Epithelial cell of prostate (primary cell): ENCODE measurements around the gene ABCA7.
A peak's percentile ranks its signal among the peaks of the same experiment; 100 is the strongest.
"Not testable (repeated sequence)": the region's sequence is repeated elsewhere in the genome, so short reads cannot be mapped to it uniquely, and the experiment has no call there.

Experiments
- DNase-seq: peaks from one replicate; pipeline ENCODE4 v3.0.0-alpha.2; 2011; ENCODE audit warnings: low read depth, low spot score
- H3K27ac ChIP-seq: fragments of 450-650 bp; 2 replicates; pipeline ENCODE4 v1.5.1; 2017; ENCODE audit warnings: mild to moderate bottlenecking

Gene ABCA7

GRCh38 chr19:1015061-1015781, 24.7 kb upstream of the ABCA7 start:
- H3K27ac ChIP-seq: no peak overlapping the region
- DNase-seq: no peak

GRCh38 chr19:1015782-1016646, 23.9 kb upstream of the ABCA7 start:
- DNase-seq: no peak
- H3K27ac ChIP-seq: peak overlapping the region; percentile 81

- H3K27ac ChIP-seq: peak overlapping the region; percentile 81
- DNase-seq: no peak
Measured at GRCh38 chr19:1016647-1017114, 23.2 kb upstream of the ABCA7 start.

GRCh38 chr19:1017115-1017905, 22.6 kb upstream of the ABCA7 start:
- peak overlapping the region; percentile 81 for H3K27ac ChIP-seq
- no peak for DNase-seq

GRCh38 chr19:1017906-1018305, 22.0 kb upstream of the ABCA7 start:
- H3K27ac ChIP-seq: peak overlapping the region; percentile 81
- DNase-seq: no peak

GRCh38 chr19:1018393-1018792, 21.5 kb upstream of the ABCA7 start:
- peak overlapping the region; percentile 81 for H3K27ac ChIP-seq
- DNase-seq: no peak

GRCh38 chr19:1018932-1019615, 20.8 kb upstream of the ABCA7 start:
- H3K27ac ChIP-seq: peak overlapping the region; percentile 81
- no peak for DNase-seq

- no peak for DNase-seq
- H3K27ac ChIP-seq: peak overlapping the region; percentile 70
Measured at GRCh38 chr19:1019616-1019961, 20.3 kb upstream of the ABCA7 start.

- no peak for DNase-seq
- H3K27ac ChIP-seq: peak overlapping the region; percentile 70
Measured at GRCh38 chr19:1019980-1020867, 19.7 kb upstream of the ABCA7 start.

- H3K27ac ChIP-seq: peak within 1 kb of the TSS; percentile 70
- DNase-seq: peak; percentile 80
Measured at GRCh38 chr19:1020868-1021425, 19.0 kb upstream of the ABCA7 start, which contains the start of gene TMEM259. TSS of gene TMEM259 (minus strand) at chr19:1021123. CDS start at chr19:1020996, 127 bp downstream.

- not testable (repeated sequence) for DNase-seq, H3K27ac ChIP-seq
Measured at GRCh38 chr19:1023883-1024188, 16.1 kb upstream of the ABCA7 start.

GRCh38 chr19:1025080-1025479, 14.8 kb upstream of the ABCA7 start:
- not testable (repeated sequence) for H3K27ac ChIP-seq, DNase-seq

- peak within 1 kb of the TSS; percentile 96 for H3K27ac ChIP-seq
- DNase-seq: no peak
Measured at GRCh38 chr19:1025960-1026782, 13.7 kb upstream of the ABCA7 start, which contains the start of gene CNN2. TSS of gene CNN2 (plus strand) at chr19:1026608. CDS start at chr19:1026662, 54 bp downstream.

- H3K27ac ChIP-seq: peak overlapping the region; percentile 96
- DNase-seq: no peak
Measured at GRCh38 chr19:1026783-1027649, 12.9 kb upstream of the ABCA7 start.

GRCh38 chr19:1027650-1028061, 12.3 kb upstream of the ABCA7 start:
- no peak for DNase-seq
- H3K27ac ChIP-seq: peak overlapping the region; percentile 96

GRCh38 chr19:1028062-1028926, 11.6 kb upstream of the ABCA7 start:
- H3K27ac ChIP-seq: peak overlapping the region; percentile 96
- no peak for DNase-seq
